Glomerular visceral epithelial cell (primary cell): ENCODE data around the gene BOC.

Source experiments
- DNase-seq: peaks from one replicate; pipeline ENCODE4 v3.0.0-alpha.2; 2016; ENCODE audit errors: extremely low spot score

The BOC gene

DNA sequence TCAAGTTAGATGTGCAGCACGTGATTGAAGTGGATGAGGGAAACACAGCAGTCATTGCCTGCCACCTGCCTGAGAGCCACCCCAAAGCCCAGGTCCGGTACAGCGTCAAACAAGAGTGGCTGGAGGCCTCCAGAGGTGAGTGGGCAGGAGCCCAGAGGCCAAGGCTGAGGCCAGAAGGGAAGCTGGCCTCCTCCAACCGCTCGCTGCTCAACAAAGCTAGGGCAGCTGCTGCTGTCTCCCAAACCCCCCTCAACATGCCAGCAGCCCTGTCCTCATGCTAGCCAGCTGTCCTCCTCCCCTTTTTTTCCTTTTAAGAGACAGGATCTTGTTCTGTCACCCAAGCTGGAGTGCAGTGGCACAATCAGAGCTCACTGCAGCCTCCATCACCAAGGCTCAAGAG lies 57.0 kb downstream of the BOC start:
- DNase-seq = no peak

DNA sequence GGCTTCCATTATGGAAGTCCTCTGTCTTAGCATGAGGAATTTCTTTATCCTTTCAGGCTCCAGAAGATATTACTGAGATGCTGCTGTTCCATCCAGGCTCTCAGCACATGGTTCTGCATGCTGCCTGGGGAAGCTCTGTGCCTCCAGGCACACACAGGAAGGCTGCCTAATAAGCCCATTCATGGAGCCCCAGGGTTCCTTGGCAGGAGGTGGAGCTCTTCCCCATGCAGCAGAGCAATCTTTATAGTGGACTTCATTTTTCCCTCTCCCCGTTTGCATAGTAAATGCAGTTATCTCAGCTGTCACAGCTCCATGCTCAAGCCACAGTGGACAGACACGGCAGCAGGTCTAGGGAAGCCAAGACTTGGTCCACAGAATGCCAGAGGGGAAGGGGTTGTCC lies 57.6 kb downstream of the BOC start:
- no peak for DNase-seq

DNA sequence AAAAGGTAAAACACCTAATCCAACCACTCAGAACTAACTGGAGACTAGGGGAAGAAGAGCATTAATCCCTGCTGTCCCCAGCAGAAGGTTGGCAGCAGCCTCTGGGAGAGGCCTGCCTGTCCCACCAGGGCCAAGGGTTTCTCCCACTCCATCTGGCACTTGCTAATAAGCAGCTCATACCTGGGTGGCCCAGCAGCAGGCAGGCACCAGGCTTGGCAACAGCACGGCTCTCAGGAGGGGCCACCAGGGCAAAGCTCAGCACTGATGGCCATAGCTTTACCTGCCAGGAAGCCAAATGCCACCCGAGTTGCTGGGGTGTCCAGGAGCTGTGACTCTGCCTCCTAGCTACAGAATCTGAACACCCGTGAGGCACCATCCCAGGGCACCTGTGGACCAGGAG lies 58.3 kb downstream of the BOC start:
- DNase-seq = no peak

DNA sequence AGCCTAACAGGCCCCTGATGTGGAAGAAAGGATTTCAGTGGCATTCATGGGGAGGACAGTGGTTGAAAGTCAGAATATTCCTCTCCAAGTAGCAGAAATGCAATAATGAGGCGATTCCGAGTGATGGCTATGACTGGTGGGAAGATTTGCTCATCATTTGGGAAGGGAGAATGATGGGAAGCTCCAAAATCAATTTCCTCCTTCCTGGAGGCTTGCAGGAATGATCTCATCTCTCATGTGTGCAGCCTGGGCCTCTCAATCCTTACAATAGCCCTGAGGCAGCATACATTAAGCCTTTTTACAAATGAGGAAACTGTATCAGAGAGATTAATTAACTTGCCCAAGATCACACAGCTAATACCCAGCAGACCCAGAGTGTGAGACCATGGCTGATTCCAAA lies 58.7 kb downstream of the BOC start:
- no peak for DNase-seq

DNA sequence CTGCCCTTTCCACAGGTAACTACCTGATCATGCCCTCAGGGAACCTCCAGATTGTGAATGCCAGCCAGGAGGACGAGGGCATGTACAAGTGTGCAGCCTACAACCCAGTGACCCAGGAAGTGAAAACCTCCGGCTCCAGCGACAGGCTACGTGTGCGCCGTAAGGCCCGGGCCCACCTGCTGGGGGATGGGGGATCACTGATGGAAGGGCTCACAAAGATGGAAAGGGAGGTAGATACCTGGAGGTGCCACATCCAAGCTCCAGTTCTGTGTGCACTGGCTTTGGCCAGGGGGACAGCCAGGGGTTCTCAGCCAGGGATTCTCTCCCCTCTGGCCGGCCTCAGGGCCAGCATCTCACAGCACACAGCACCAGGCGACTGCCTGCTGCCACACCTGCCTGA lies 59.4 kb downstream of the BOC start:
- no peak for DNase-seq

DNA sequence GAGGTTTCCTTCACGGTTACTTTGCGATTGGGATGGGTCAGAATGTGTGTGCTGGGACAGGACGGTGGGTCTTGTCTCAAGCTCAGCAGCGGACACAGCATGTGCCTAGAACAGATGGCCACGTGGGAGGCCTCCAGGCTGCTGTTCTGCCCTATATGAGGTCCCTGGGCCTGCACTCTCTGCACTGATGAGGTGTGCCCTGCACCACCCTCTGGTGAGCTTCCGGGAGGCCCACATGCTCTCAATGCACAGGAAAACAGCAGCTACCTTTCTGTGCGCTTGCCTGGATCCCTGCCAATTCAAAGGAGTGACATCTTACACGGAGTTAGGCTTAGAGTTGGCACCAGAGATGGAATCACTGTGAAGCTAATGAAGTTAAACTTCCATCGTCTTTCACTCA lies 59.8 kb downstream of the BOC start:
- DNase-seq = no peak

DNA sequence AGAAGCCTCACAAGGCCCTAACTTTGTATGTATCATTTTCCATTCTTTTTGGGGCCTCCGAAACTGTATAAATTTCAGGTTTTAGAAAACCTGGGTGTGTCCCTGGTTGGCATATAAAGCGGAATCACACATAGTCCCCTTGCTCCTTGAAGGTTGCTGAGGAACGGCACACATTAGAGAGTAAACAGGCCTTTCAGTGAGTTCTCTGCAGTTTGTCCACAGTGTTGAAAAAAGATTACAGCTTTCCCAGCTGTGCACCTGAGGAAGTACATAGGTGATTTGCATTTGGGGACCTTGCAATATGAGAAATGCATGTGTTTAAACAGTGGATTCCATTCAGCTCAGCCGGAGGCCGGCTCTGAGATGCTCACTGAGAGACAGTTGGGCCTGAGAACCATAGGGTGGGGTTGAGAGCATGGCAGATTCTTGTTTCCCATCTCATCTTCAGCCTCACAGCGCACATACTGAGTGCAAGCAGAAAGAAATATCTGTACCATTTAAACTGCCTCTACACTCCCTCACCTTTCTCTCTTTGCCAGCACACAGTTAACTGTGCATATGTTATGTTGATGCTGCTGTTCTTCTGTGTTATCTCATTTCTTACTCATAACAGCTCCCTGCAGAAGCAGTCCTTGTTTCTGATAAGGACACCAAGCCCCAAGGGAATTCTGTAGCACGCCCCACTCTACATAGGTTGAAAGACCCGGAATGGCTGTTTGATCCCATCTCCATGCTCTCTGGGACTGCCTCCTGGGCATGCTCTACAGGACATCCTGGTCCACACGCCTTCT lies 60.4 kb downstream of the BOC start:
- DNase-seq = no peak

DNA sequence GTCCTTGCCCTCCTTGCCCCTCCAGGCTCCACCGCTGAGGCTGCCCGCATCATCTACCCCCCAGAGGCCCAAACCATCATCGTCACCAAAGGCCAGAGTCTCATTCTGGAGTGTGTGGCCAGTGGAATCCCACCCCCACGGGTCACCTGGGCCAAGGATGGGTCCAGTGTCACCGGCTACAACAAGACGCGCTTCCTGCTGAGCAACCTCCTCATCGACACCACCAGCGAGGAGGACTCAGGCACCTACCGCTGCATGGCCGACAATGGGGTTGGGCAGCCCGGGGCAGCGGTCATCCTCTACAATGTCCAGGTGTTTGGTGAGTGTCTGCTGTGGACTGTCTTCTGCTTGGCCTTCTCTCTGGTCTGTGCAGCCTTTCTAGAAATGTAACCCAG lies 61.0 kb downstream of the BOC start:
- no peak for DNase-seq

DNA sequence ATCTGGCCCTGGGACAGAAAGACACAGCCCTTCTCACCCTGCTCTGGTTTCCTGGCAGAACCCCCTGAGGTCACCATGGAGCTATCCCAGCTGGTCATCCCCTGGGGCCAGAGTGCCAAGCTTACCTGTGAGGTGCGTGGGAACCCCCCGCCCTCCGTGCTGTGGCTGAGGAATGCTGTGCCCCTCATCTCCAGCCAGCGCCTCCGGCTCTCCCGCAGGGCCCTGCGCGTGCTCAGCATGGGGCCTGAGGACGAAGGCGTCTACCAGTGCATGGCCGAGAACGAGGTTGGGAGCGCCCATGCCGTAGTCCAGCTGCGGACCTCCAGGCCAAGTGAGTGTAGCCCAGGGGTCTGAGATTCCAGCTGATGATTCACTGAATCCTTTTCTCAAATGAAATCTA lies 61.7 kb downstream of the BOC start:
- DNase-seq = no peak

DNA sequence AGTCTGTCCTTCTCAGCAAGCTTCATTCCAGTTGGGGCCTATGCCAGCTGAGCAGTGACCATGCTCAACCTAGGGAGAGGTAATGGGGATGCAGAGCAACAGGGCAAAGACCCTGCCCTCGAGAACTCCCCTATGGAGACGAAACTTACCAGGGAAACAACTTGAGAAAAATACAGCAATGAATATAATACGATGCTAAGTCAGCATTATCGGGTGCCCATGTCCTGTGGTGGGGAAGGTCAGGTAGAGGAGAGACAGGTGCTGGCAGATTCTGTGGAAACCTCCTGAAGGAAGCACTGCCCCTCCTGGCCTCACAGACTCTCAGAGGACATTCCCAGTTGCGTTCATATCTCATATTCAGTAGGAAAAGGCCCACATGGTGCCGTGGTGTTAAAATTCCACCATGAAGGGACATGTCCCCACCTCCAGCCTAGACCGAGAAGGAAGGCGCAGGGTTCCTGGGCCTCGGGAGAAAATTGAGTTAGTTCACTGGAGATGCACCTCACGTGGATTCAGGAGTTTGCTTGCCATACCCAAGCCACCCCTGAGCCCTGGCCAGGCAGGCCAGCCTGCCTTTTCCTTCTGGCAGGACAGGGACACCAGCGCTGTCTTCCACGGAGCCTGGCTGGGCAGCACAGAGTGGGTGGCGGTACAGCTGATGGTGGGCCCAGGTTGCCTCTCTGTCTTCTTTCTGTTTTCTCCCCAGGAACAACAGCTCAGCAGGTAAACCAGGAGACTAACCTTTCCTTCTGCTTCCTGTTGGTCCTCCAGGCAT lies 62.4 kb downstream of the BOC start:
- DNase-seq = no peak

DNA sequence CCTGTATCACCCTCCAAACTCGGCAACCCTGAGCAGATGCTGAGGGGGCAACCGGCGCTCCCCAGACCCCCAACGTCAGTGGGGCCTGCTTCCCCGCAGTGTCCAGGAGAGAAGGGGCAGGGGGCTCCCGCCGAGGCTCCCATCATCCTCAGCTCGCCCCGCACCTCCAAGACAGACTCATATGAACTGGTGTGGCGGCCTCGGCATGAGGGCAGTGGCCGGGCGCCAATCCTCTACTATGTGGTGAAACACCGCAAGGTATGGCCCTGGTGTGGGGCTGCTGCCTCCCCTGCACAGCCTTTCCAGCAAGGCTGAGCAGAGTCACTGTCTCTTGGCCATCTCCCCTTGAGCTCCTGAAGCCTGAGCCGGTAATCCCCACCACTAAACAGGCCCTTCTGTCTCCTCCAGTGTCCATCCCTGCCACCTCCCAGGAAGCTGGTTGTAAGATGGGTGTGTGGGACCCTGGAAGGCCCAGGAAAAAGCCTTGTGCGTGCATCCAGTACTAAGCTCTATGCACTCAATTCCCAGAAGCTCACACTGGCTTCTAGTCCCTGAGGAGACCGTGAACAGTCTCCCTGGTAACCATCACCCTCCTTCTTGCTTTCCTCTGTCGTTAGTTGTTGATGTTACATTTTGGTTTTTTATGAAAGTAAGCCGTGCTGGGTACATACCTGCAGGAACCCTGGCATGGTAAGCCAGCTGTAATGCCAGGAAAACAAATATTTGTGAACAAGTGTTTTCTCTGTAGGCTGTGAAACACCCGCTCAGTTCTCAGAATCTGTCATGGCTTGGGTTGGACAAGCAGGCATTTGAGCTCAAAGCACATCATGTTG lies 63.3 kb downstream of the BOC start:
- DNase-seq = no peak

DNA sequence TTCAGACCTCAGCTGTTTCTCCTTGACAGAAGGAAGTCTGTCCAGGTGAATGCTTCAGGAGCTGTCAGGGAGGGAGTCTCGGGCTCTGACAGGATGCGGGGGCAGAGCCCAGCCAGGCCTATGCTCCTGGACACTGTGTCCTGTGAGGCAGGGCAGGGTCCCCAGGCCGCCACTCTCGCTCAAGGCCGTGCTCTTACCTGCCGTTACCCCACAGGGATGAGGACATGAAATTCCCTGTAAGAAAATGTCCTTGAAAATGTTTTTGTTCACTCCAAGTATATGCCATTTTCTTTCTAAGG lies 63.9 kb downstream of the BOC start:
- no peak for DNase-seq

DNA sequence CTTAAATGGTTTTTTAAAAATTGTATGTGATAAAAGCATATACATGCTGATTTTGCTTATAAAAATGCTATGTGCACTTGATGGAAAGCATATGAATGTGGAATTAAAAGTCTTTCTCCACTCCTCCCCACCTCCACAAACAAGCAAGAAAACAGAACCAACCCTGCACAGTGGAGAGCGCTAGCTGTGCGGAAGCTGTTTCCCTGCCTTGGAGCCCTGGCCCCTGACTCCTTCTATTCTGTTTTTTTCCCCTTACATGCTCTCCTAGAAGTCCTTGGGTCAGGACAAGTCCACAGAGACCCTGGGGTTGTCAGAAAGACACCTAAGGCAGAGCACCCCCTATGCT lies 64.2 kb downstream of the BOC start:
- no peak for DNase-seq

DNA sequence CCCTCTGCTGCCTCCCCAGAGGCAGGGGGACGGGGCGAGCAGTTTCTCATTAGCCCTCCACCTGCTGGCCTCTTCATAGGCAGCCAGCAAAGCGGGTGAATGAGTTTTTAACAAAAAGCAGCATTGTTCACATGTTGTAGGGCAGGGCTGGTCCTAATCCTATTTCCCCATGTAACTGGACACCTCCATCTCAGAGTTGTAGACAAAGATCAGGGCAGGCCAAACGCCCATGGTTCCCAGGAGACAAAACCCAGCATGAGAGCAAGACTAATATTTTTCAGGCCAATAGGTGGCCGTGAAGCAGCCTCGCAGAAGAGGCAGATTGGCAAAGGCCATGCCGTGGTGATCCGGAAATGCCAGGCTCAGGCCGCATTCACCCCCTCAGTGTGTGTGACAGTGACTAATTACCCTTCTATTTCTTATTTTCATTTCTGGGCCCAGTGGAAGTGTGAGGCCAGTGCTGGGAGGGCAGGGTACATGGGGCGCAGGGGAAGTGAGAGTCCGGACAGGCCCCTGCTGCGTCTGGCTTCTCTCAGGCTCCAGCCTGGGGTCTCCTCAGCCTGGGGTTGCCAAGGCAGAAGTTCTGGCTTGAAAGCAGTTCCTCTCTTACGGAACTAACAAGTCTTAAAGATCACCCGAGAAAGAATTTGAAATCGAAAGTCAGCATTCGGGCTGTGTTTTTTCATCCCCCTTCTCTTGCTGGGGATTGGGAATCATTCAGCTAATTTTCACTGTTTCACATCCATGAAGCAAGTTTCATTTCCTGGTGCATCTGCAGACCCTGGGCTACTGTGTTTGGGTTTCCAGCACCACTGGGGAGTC lies 64.8 kb downstream of the BOC start:
- DNase-seq = peak; percentile 61

DNA sequence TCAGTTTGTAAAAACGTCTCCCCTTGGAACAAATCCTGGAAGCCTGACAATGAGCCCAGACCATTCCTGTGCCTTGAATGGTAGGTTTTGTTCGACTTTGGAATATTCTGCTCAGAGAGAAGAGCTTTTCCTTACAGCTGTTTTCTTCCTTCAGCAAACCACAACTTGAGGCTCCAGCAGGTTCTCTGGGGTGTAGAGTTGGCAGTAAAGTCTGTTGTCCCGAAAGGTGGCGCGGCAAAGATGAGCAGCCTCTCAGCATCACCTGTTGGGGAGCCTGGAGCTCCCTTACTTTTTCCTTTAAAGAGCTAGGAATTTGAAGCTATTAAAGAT lies 65.4 kb downstream of the BOC start:
- DNase-seq = no peak

DNA sequence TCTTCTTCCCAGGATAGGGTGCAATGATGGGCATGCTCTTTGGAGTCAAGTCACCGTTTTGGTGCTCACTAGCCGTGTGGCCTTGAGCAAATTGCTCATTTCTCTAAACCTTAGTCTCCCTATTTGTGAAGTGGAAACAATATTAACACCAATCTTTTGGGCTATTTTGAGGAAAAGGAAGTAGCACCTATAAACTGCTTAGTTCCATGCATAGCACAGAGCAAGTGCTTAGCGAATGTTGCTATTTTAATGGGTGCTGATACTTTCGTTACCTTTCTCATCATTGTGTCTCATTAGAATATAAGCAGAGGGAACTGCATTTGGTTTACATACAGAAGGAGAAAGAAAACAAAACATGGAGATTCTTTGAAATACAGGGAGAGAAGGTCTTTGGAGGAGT lies 66.1 kb downstream of the BOC start:
- no peak for DNase-seq

DNA sequence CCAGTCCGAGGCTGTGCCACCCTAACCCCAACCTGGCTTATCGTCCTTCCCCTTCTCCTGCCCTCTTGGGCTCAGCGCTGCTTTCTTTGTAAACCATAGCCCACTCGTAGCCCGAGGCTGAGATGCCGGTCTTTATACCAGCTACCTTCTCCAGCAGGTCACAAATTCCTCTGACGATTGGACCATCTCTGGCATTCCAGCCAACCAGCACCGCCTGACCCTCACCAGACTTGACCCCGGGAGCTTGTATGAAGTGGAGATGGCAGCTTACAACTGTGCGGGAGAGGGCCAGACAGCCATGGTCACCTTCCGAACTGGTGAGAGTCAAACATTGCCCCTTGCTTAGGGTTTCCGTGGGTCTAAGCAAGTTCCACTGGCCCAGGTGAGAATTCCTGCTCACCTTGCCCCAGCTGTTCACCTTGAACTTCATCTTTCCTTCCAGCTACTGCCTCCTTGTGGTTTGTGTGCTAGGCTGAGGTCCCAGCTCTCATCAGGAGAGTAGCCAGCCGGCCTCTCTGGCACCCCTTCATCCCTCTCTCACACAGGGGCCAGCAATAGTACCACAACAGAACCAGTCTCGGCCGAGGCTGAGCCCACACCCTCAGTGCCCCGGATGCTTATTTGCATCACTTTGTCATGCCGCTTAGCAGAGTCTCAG lies 66.7 kb downstream of the BOC start:
- DNase-seq = no peak

DNA sequence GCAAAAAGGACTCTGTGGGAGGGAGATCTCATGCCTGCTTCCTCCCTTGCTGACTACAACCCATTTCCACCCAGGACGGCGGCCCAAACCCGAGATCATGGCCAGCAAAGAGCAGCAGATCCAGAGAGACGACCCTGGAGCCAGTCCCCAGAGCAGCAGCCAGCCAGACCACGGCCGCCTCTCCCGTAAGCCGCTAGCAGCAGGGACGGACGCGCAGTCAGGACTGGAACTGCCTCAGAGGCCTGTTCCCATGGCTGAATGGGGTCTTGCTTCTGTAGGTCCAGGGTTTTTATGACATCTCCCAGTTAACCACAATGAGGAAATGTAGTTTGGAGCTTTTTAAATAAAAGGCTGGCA lies 67.2 kb downstream of the BOC start:
- DNase-seq = no peak

DNA sequence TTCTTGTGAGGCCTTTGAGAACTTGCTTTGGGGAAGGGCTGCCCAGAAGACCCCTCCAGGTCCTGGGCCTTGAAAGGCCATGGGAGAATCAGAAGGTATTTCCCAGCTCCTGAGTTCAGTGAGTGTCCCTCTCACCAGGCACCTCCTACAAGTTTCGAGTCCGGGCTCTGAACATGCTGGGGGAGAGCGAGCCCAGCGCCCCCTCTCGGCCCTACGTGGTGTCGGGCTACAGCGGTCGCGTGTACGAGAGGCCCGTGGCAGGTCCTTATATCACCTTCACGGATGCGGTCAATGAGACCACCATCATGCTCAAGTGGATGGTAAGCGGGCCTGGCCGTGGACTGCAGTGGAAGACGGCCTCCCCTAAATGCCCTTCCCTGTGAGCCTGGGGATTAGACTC lies 68.3 kb downstream of the BOC start:
- DNase-seq = no peak

DNA sequence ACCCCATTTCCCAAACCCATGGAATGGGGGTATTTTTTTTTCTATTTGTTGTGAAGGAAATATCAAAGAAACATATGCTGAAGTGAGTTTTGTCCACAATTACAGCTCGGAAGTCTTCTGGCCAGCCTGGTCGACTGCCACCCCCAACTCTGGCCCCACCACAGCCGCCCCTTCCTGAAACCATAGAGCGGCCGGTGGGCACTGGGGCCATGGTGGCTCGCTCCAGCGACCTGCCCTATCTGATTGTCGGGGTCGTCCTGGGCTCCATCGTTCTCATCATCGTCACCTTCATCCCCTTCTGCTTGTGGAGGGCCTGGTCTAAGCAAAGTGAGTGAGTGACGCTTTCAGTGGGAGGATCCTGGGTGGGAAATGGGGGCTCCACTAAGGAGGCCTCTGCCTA lies 71.9 kb downstream of the BOC start:
- no peak for DNase-seq

DNA sequence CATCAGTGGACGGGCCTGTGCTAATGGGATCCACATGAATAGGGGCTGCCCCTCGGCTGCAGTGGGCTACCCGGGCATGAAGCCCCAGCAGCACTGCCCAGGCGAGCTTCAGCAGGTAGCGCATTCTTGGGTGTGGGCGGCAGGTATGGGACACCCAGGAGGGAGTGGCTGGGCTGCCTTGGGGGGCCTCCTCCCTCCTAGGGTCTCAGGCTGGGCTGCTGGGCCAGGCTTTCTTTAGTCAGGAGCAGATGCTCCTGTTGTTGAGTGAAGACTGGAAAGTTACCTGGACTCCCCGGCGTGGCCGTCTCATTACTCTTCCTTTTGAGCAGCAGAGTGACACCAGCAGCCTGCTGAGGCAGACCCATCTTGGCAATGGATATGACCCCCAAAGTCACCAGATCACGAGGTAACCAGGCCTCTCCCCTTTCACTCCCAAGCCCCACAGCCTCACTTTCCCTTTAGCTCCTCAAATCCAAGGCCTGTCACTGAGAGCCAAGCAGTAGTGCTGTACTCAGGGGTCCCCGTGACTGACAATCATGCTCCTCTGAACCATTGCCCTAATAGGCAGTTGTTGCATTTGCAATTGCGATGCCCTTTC lies 73.2 kb downstream of the BOC start:
- DNase-seq = no peak
